Trophoblast cell (in vitro differentiated cells and primary cell): ENCODE data around the gene SLC25A44.

ENCODE experiments used
- DNase-seq, 2 donors: peaks; one replicate each; pipeline ENCODE4 v3.0.0-alpha.2; 2016
- H2AFZ ChIP-seq: 2 replicates; pipeline ENCODE4 v1.6.1; 2013; ENCODE audit warnings: low read length, moderate library complexity, mild to moderate bottlenecking; ENCODE audit not compliant: insufficient read depth, poor library complexity
- H2AK5ac ChIP-seq: 2 replicates; pipeline ENCODE4 v1.6.1; 2013; ENCODE audit warnings: mild to moderate bottlenecking, low read length
- H2BK120ac ChIP-seq: 2 replicates; pipeline ENCODE4 v1.6.1; 2013; ENCODE audit warnings: low read length, mild to moderate bottlenecking, moderate library complexity; ENCODE audit not compliant: insufficient read depth, poor library complexity
- H2BK12ac ChIP-seq: 2 replicates; pipeline ENCODE4 v1.6.1; 2013; ENCODE audit warnings: mild to moderate bottlenecking, low read length, moderate library complexity
- H2BK5ac ChIP-seq: 2 replicates; pipeline ENCODE4 v1.6.1; 2013; ENCODE audit warnings: low read length, low read depth, moderate library complexity, mild to moderate bottlenecking; ENCODE audit not compliant: poor library complexity
- H3K14ac ChIP-seq: 2 replicates; pipeline ENCODE4 v1.6.1; 2013; ENCODE audit warnings: mild to moderate bottlenecking, low read length
- H3K18ac ChIP-seq: 2 replicates; pipeline ENCODE4 v1.6.1; 2013; ENCODE audit warnings: mild to moderate bottlenecking, low read length
- H3K23ac ChIP-seq: 2 replicates; pipeline ENCODE4 v1.6.1; 2013; ENCODE audit warnings: low read length
- H3K27ac ChIP-seq: 2 replicates; pipeline ENCODE4 v1.5.1; 2013; ENCODE audit warnings: low read depth, mild to moderate bottlenecking, inconsistent platforms, low read length, moderate library complexity
- H3K27me3 ChIP-seq: 2 replicates; pipeline ENCODE4 v1.6.1; 2013; ENCODE audit warnings: inconsistent platforms, mild to moderate bottlenecking, low read length, moderate library complexity; ENCODE audit not compliant: insufficient read depth
- H3K36me3 ChIP-seq, 2 experiments: 1 replicate in 1 of 2; 2 replicates in 1 of 2; pipeline ENCODE4 v1.6.1; 2013; ENCODE audit warnings: low read length in 2 of 2, mild to moderate bottlenecking in 2 of 2, moderate library complexity in 1 of 2; ENCODE audit not compliant: insufficient read depth in 2 of 2, control insufficient read depth in 1 of 2
- H3K4ac ChIP-seq: 2 replicates; pipeline ENCODE4 v1.6.1; 2013; ENCODE audit warnings: low read depth, mild to moderate bottlenecking, low read length, moderate library complexity
- H3K4me1 ChIP-seq, 2 experiments: 1 replicate in 1 of 2; 2 replicates in 1 of 2; pipeline ENCODE4 v1.6.1; 2013; ENCODE audit warnings: low read length in 2 of 2, mild to moderate bottlenecking in 2 of 2, moderate library complexity in 1 of 2; ENCODE audit not compliant: insufficient read depth in 2 of 2, control insufficient read depth in 1 of 2
- H3K4me2 ChIP-seq: 2 replicates; pipeline ENCODE4 v1.6.1; 2013; ENCODE audit warnings: inconsistent platforms, mild to moderate bottlenecking, low read length, moderate library complexity
- H3K4me3 ChIP-seq: 2 replicates; pipeline ENCODE4 v1.5.1; 2013; ENCODE audit warnings: mild to moderate bottlenecking, low read depth, low read length, inconsistent platforms
- H3K79me1 ChIP-seq: one replicate; pipeline ENCODE4 v1.6.1; 2013; ENCODE audit warnings: low read length
- H3K79me2 ChIP-seq: 2 replicates; pipeline ENCODE4 v1.6.1; 2013; ENCODE audit warnings: low read length, mild to moderate bottlenecking; ENCODE audit not compliant: control insufficient read depth, insufficient read depth, poor library complexity
- H3K9ac ChIP-seq: 2 replicates; pipeline ENCODE4 v1.6.1; 2013; ENCODE audit warnings: mild to moderate bottlenecking, low read length
- H3K9me3 ChIP-seq: 2 replicates; pipeline ENCODE4 v1.6.1; 2013; ENCODE audit warnings: low read depth, mild to moderate bottlenecking, control low read depth, inconsistent platforms, low read length; ENCODE audit not compliant: insufficient read depth
- H4K12ac ChIP-seq: 2 replicates; pipeline ENCODE4 v1.6.1; 2013; ENCODE audit warnings: low read depth, mild to moderate bottlenecking, low read length, moderate library complexity
- H4K8ac ChIP-seq: 2 replicates; pipeline ENCODE4 v1.6.1; 2013; ENCODE audit warnings: low read depth, mild to moderate bottlenecking, low read length, moderate library complexity
- H4K91ac ChIP-seq: one replicate; pipeline ENCODE4 v1.6.1; 2013; ENCODE audit warnings: low read depth, mild to moderate bottlenecking, low read length, moderate library complexity
- WGBS: extraction: QIAGEN DNeasy Blood & Tissue Kit; methylation state at CpG from one replicate; pipeline ENCODE4 v1.1.7; 2013; ENCODE audit warnings: missing lambda C conversion rate; ENCODE audit not compliant: insufficient read length, insufficient coverage; ENCODE audit errors: extremely low coverage; 5-methylcytosine and 5-hydroxymethylcytosine counted together

SLC25A44 gene

DNA sequence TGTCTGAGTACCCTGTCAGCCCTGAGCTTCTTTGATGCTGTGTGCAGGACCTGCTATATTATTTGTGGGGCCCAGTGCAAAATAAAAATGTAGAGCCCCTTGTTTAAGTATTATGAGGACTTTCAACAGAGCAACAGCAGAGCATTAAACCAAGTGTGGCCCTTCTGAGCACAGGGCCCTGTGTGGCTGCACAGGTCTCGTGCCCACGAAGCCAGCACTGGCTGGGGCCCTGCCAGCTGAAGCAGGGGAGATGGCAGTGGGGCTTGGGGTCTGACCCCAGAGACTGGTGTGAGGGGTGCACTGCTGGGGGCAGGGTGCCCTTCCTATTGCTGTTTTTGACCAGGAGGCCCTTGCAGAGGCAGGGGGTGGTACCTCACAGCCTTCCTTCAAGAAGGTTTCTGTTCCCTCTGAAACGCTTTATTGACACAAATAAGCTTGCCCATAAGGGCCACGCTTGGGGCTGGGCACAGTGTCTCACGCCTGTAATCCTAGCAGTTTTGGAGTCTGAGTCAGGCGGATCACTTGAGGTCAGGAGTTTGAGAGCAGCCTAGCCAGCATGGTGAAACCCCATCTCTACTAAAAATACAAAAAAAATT is 42.7 kb upstream of the SLC25A44 start:
- no peak overlapping the region for H2BK5ac ChIP-seq
- no peak overlapping the region for H3K23ac ChIP-seq
- no peak overlapping the region for H3K14ac ChIP-seq
- H3K79me2 ChIP-seq = no peaks in the 10 kb centered on the region
- no peak overlapping the region for H3K18ac ChIP-seq
- H4K12ac ChIP-seq = no peak overlapping the region
- DNase-seq = peak; percentile 67 to 74
- no peak overlapping the region for H3K9ac ChIP-seq
- peaks cover 5% of the 10 kb centered on the region for H3K79me1 ChIP-seq
- H4K8ac ChIP-seq = no peak overlapping the region
- H3K4me2 ChIP-seq = no peak overlapping the region
- H4K91ac ChIP-seq = no peak overlapping the region
- H3K4me3 ChIP-seq = no peak overlapping the region
- no peak overlapping the region for H2BK12ac ChIP-seq
- WGBS = no CpG with 5 or more reads among the region's 6 CpGs
- no peaks in the 10 kb centered on the region for H3K9me3 ChIP-seq
- H2AK5ac ChIP-seq = no peak overlapping the region
- no peak overlapping the region for H2AFZ ChIP-seq
- H3K36me3 ChIP-seq = no peaks in the 10 kb centered on the region
- H3K27ac ChIP-seq = no peak overlapping the region
- peaks cover 7 to 17% of the 10 kb centered on the region in 2 experiments for H3K4me1 ChIP-seq
- H2BK120ac ChIP-seq = no peak overlapping the region
- H3K27me3 ChIP-seq = no peaks in the 10 kb centered on the region
- no peak overlapping the region for H3K4ac ChIP-seq

DNA sequence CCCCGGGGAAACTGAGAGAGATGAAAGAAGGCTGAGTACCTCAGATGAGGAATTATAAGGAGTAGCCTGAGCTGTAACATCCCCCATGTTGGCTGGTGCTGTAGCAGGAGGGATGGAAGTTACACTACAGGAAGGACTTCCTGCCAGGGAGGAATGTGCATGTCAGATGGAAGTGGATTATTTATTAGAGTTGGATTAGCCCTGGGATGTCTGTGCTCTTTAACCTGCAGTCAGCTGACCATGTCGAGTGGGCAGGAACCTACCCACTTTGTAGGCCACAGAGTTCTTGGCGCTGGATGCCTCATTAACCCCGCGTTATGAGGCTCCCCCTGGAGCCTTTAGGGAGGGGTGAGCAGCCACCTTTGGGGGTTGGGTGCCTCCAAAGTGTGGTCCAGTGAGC is 41.3 kb upstream of the SLC25A44 start:
- Histone ChIP-seq H3K23ac (no peak overlapping the region), H2AK5ac (no peak overlapping the region), H3K4ac (no peak overlapping the region), H4K91ac (no peak overlapping the region), H3K4me2 (no peak overlapping the region), H3K79me2 (no peaks in the 10 kb centered on the region), H3K14ac (no peak overlapping the region), H2BK120ac (no peak overlapping the region), H3K9ac (no peak overlapping the region), H3K4me1 (peaks cover 7 to 11% of the 10 kb centered on the region in 2 experiments), H3K9me3 (no peaks in the 10 kb centered on the region), H4K8ac (no peak overlapping the region), H4K12ac (no peak overlapping the region), H3K79me1 (peaks cover 3% of the 10 kb centered on the region), H3K18ac (no peak overlapping the region), H2AFZ (no peak overlapping the region), H3K27me3 (no peaks in the 10 kb centered on the region), H3K36me3 (no peaks in the 10 kb centered on the region), H3K27ac (no peak overlapping the region), H2BK5ac (no peak overlapping the region), H3K4me3 (no peak overlapping the region), H2BK12ac (no peak overlapping the region)
- no CpG with 5 or more reads among the region's 5 CpGs for WGBS
- no peak for DNase-seq

DNA sequence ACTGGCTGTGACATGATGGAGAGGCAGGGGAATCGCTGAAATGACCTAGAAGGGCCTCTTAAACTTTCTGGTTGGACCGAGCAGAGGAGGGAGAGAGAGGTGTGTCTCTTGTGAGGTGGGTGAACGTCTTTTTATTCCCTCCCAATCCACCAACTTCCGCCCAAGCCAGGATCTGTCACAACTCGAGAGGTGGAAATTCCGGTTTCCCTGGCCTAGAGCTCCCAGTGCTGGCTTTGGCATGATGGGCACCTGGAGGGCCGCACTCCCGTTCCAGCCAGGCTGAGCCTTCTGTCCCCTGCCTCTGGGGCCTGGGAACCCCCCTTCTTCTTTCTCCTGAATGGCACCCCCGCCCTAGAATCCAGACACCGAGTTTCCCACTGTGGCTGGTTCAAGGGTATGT is 40.5 kb upstream of the SLC25A44 start, which contains the start of gene SEMA4A:
Gene SEMA4A, plus strand, starts transcription at position 224 of the 400 bp plus-strand sequence. CDS start 994 bp downstream, outside the sequence.
- DNase-seq = peak; percentile 61 to 85
- Histone ChIP-seq H3K9me3 (no peaks in the 10 kb centered on the region), H3K9ac (no peak within 1 kb of the TSS), H3K79me2 (no peaks in the 10 kb centered on the region), H3K4me3 (no peak within 1 kb of the TSS), H3K14ac (no peak within 1 kb of the TSS), H4K91ac (no peak within 1 kb of the TSS), H2BK5ac (no peak within 1 kb of the TSS), H4K12ac (peak within 1 kb of the TSS; percentile 40), H3K4ac (no peak within 1 kb of the TSS), H3K4me1 (peaks cover 7 to 11% of the 10 kb centered on the region in 2 experiments), H3K79me1 (peaks cover 3% of the 10 kb centered on the region), H3K23ac (no peak within 1 kb of the TSS), H3K4me2 (no peak within 1 kb of the TSS), H2BK120ac (no peak within 1 kb of the TSS), H2AK5ac (peak within 1 kb of the TSS; percentile 33), H2BK12ac (no peak within 1 kb of the TSS), H3K27me3 (no peaks in the 10 kb centered on the region), H2AFZ (peak within 1 kb of the TSS; percentile 52), H3K18ac (no peak within 1 kb of the TSS), H4K8ac (no peak within 1 kb of the TSS), H3K27ac (no peak within 1 kb of the TSS), H3K36me3 (no peaks in the 10 kb centered on the region)
- WGBS = no CpG with 5 or more reads among the region's 10 CpGs

DNA sequence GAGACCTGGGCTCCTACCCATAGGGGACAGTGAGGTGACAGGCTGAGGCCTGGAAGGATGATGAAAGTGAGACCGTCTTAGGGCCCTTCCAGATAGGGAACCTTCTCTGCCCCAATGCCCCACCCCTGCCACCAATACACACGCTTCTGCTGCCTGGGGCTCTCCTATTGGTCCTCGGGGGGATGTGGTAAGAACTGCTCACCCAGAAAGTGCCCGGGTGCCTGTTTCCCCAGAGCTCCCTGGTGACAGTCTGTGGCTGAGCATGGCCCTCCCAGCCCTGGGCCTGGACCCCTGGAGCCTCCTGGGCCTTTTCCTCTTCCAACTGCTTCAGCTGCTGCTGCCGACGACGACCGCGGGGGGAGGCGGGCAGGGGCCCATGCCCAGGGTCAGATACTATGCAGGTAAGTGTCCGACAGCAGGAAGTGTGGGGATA is 39.6 kb upstream of the SLC25A44 start:
- Histone ChIP-seq H3K4me1 (peaks cover 7 to 11% of the 10 kb centered on the region in 2 experiments), H3K4me3 (no peak overlapping the region), H2AFZ (no peak overlapping the region), H3K36me3 (no peaks in the 10 kb centered on the region), H3K9me3 (no peaks in the 10 kb centered on the region), H3K23ac (no peak overlapping the region), H4K8ac (no peak overlapping the region), H3K9ac (no peak overlapping the region), H4K91ac (no peak overlapping the region), H2BK5ac (no peak overlapping the region), H3K4ac (no peak overlapping the region), H3K79me2 (no peaks in the 10 kb centered on the region), H2BK12ac (no peak overlapping the region), H3K18ac (no peak overlapping the region), H4K12ac (no peak overlapping the region), H2AK5ac (no peak overlapping the region), H3K79me1 (peaks cover 3% of the 10 kb centered on the region), H3K4me2 (no peak overlapping the region), H3K27ac (no peak overlapping the region), H2BK120ac (no peak overlapping the region), H3K14ac (no peak overlapping the region), H3K27me3 (no peaks in the 10 kb centered on the region)
- DNase-seq = no peak
- no CpG with 5 or more reads among the region's 11 CpGs for WGBS
